ENCODE results near the gene PPIH. TPM values are rescaled to one million over a fixed set of nuclear protein-coding genes. Genes with fewer than 3 reads are reported as not detected.
"Not testable (repeated sequence)": the region's sequence is repeated elsewhere in the genome, so short reads cannot be mapped to it uniquely, and the experiment has no call there.

PPIH gene
- total RNA-seq, result 10 to 100 TPM; 12.5 to 17.2 (median 15.0) TPM

- TF ChIP-seq EP300 (IDR thresholded peaks at IDR 0.05), result no peak
- TF ChIP-seq CTCF (IDR thresholded peaks at IDR 0.05), result peak; percentile 20 to 51 (median 37)
- TF ChIP-seq POLR2AphosphoS5 (IDR thresholded peaks at IDR 0.05), result peak; percentile 79 to 95
- Histone ChIP-seq H3K36me3 (peaks cover 0 to 38% (median 18%) of the 10 kb centered on the region in 4 donors), H3K9me3 (no peaks in the 10 kb centered on the region), H3K27me3 (no peaks in the 10 kb centered on the region), H3K27ac (replicated peaks in 1 of 4) (peak within 1 kb of the TSS; percentile 74 to 79 (median 78)), H3K4me3 (peak within 1 kb of the TSS; percentile 70 to 80 (median 76)), H3K4me1 (peaks cover 16 to 21% (median 17%) of the 10 kb centered on the region in 4 donors)
- intact Hi-C loops (cut with DNase I), result loop anchor here (10.0 kb wide), 2 partner anchors 107 to 187 kb away; partner anchors contain the start of genes C1orf50, P3H1 and ZNF691
- peak; percentile 98 for DNase-seq (ENCODE audit: extremely low spot score)
- under 1% methylated on average over 23 of the region's 53 CpGs for WGBS
Observed at GRCh38 chr1:42657981-42658876, at the start of gene PPIH. TSS of gene PPIH (plus strand) at chr1:42658423. CDS start at chr1:42658447, 24 bp downstream.

- WGBS, result 98% methylated on average over 4 of the region's 4 CpGs
Observed at GRCh38 chr1:42613803-42614131, 44.5 kb upstream of the PPIH start.

GRCh38 chr1:42618866-42619265 is 39.4 kb upstream of the PPIH start:
- TF ChIP-seq CTCF (IDR thresholded peaks at IDR 0.05), result no peak
- TF ChIP-seq POLR2A (IDR thresholded peaks at IDR 0.05; ENCODE audit: low read depth), result no peak
- no peak for TF ChIP-seq POLR2AphosphoS5 (IDR thresholded peaks at IDR 0.05)
- no peak for TF ChIP-seq EP300 (IDR thresholded peaks at IDR 0.05)
- DNase-seq (ENCODE audit: extremely low spot score), result no peak
- peaks cover 0 to 9% (median 3%) of the 10 kb centered on the region in 4 donors for H3K4me1 ChIP-seq
- no peak overlapping the region for H3K4me3 ChIP-seq
- H3K27ac ChIP-seq (replicated peaks in 1 of 4), result no peak overlapping the region
- no peaks in the 10 kb centered on the region for H3K27me3 ChIP-seq
- H3K9me3 ChIP-seq, result no peaks in the 10 kb centered on the region
- intact Hi-C loops (cut with DNase I), result no loop called here
- WGBS, result 39% methylated on average over 2 of the region's 2 CpGs
- no peaks in the 10 kb centered on the region for H3K36me3 ChIP-seq

More at GRCh38 chr1:42613803-42614131, 44.5 kb upstream of the PPIH start:
- Histone ChIP-seq H3K27ac (replicated peaks in 1 of 4) (no peak overlapping the region), H3K36me3 (no peaks in the 10 kb centered on the region), H3K4me3 (no peak overlapping the region), H3K4me1 (peaks cover 0 to 3% (median 0%) of the 10 kb centered on the region in 4 donors), H3K9me3 (no peaks in the 10 kb centered on the region), H3K27me3 (no peaks in the 10 kb centered on the region)
- no peak for DNase-seq (ENCODE audit: extremely low spot score)
- intact Hi-C loops (cut with DNase I), result no loop called here
- TF ChIP-seq POLR2AphosphoS5 (IDR thresholded peaks at IDR 0.05) (no peak), EP300 (IDR thresholded peaks at IDR 0.05) (no peak), POLR2A (IDR thresholded peaks at IDR 0.05; ENCODE audit: low read depth) (no peak), CTCF (IDR thresholded peaks at IDR 0.05) (no peak)

GRCh38 chr1:42620307-42620706 is 37.9 kb upstream of the PPIH start:
- no peak for DNase-seq (ENCODE audit: extremely low spot score)
- no peaks in the 10 kb centered on the region for H3K36me3 ChIP-seq
- H3K27me3 ChIP-seq, result no peaks in the 10 kb centered on the region
- no peak overlapping the region for H3K27ac ChIP-seq (replicated peaks in 1 of 4)
- WGBS, result 60% methylated on average over 2 of the region's 2 CpGs
- no peak overlapping the region for H3K4me3 ChIP-seq
- intact Hi-C loops (cut with DNase I), result no loop called here
- TF ChIP-seq POLR2A (IDR thresholded peaks at IDR 0.05; ENCODE audit: low read depth) (no peak), POLR2AphosphoS5 (IDR thresholded peaks at IDR 0.05) (no peak), CTCF (IDR thresholded peaks at IDR 0.05) (no peak), EP300 (IDR thresholded peaks at IDR 0.05) (no peak)
- H3K4me1 ChIP-seq, result peaks cover 0 to 9% (median 3%) of the 10 kb centered on the region in 4 donors
- H3K9me3 ChIP-seq, result no peaks in the 10 kb centered on the region

GRCh38 chr1:42621180-42621579 is 37.0 kb upstream of the PPIH start:
- H3K36me3 ChIP-seq; H3K27ac ChIP-seq (replicated peaks in 1 of 4); H3K4me3 ChIP-seq; H3K9me3 ChIP-seq; H3K27me3 ChIP-seq; intact Hi-C loops (cut with DNase I); DNase-seq (ENCODE audit: extremely low spot score); H3K4me1 ChIP-seq: not testable (repeated sequence)
- WGBS, result 93% methylated on average over 4 of the region's 4 CpGs

- intact Hi-C loops (cut with DNase I); H3K4me1 ChIP-seq; H3K27ac ChIP-seq (replicated peaks in 1 of 4); H3K36me3 ChIP-seq; H3K9me3 ChIP-seq; H3K4me3 ChIP-seq; H3K27me3 ChIP-seq; DNase-seq (ENCODE audit: extremely low spot score): not testable (repeated sequence)
- 91% methylated on average over 2 of the region's 3 CpGs for WGBS
Observed at GRCh38 chr1:42627205-42627604, 31.0 kb upstream of the PPIH start.
